ENCODE data around the gene SLC25A6. TPM values are rescaled to one million over a fixed set of nuclear protein-coding genes. Genes with fewer than 3 reads are reported as not detected.

The SLC25A6 gene
- total RNA-seq, 1 experiment from 2014 or later = 455 TPM

GRCh38 chrX:1360171-1360570, 31.7 kb downstream of the SLC25A6 start:
- TF ChIP-seq CTCF (IDR thresholded peaks at IDR 0.05; ENCODE audit: insufficient read depth in 1 of 2, low read depth in 1 of 2, low read length in 1 of 2, severe bottlenecking in 1 of 2, unreplicated experiment in 1 of 2) = no peak
- Histone ChIP-seq H3K4me3 (ENCODE audit: low read depth, low read length) (no peak overlapping the region), H3K36me3 (ENCODE audit: control insufficient read depth, insufficient read depth, low read length) (no peaks in the 10 kb centered on the region), H3K9me3 (no peaks in the 10 kb centered on the region), H3K4me1 (no peaks in the 10 kb centered on the region), H3K27me3 (replicated peaks; ENCODE audit: control insufficient read depth, insufficient read depth, low read length) (no peaks in the 10 kb centered on the region)
- CTCF ChIA-PET = no interaction called here
- Mint-ChIP-seq H3K9me3 (ENCODE audit: unreplicated experiment) (peaks cover 14% of the 10 kb centered on the region), H3K4me3 (ENCODE audit: unreplicated experiment) (no peak overlapping the region), H3K27me3 (ENCODE audit: insufficient read depth, unreplicated experiment) (peaks cover 14% of the 10 kb centered on the region), H3K4me1 (ENCODE audit: low read depth, unreplicated experiment) (no peaks in the 10 kb centered on the region), H3K27ac (ENCODE audit: unreplicated experiment) (no peak overlapping the region), H3K36me3 (ENCODE audit: insufficient read depth, unreplicated experiment) (peaks cover 8% of the 10 kb centered on the region)
- no TSS peak for BruUV-seq (replicated peaks)
- no peak for DNase-seq
- intact Hi-C loops (cut with micrococcal nuclease; ENCODE audit: unreplicated experiment) = no loop called here
- POLR2A ChIA-PET = no interaction called here

GRCh38 chrX:1359477-1359873, 32.4 kb downstream of the SLC25A6 start:
- TF ChIP-seq CTCF (IDR thresholded peaks at IDR 0.05; ENCODE audit: insufficient read depth in 1 of 2, low read depth in 1 of 2, low read length in 1 of 2, severe bottlenecking in 1 of 2, unreplicated experiment in 1 of 2) = no peak
- Mint-ChIP-seq H3K4me3 (ENCODE audit: unreplicated experiment) (no peak overlapping the region), H3K27me3 (ENCODE audit: insufficient read depth, unreplicated experiment) (peaks cover 14% of the 10 kb centered on the region), H3K4me1 (ENCODE audit: low read depth, unreplicated experiment) (no peaks in the 10 kb centered on the region), H3K36me3 (ENCODE audit: insufficient read depth, unreplicated experiment) (peaks cover 8% of the 10 kb centered on the region), H3K9me3 (ENCODE audit: unreplicated experiment) (peaks cover 14% of the 10 kb centered on the region), H3K27ac (ENCODE audit: unreplicated experiment) (no peak overlapping the region)
- Histone ChIP-seq H3K27me3 (replicated peaks; ENCODE audit: control insufficient read depth, insufficient read depth, low read length) (no peaks in the 10 kb centered on the region), H3K36me3 (ENCODE audit: control insufficient read depth, insufficient read depth, low read length) (no peaks in the 10 kb centered on the region), H3K4me3 (ENCODE audit: low read depth, low read length) (no peak overlapping the region), H3K9me3 (no peaks in the 10 kb centered on the region), H3K4me1 (no peaks in the 10 kb centered on the region)
- POLR2A ChIA-PET = no interaction called here
- intact Hi-C loops (cut with micrococcal nuclease; ENCODE audit: unreplicated experiment) = no loop called here
- DNase-seq = no peak
- no TSS peak for BruUV-seq (replicated peaks)
- CTCF ChIA-PET = no interaction called here

- H3K27me3 ChIP-seq (replicated peaks; ENCODE audit: control insufficient read depth, insufficient read depth, low read length) = no peaks in the 10 kb centered on the region
- no TSS peak for BruUV-seq (replicated peaks)
- Mint-ChIP-seq H3K27me3 (ENCODE audit: insufficient read depth, unreplicated experiment) (peaks cover 14% of the 10 kb centered on the region), H3K9me3 (ENCODE audit: unreplicated experiment) (peaks cover 14% of the 10 kb centered on the region), H3K4me1 (ENCODE audit: low read depth, unreplicated experiment) (no peaks in the 10 kb centered on the region), H3K36me3 (ENCODE audit: insufficient read depth, unreplicated experiment) (peaks cover 8% of the 10 kb centered on the region), H3K27ac (ENCODE audit: unreplicated experiment) (no peak overlapping the region), H3K4me3 (ENCODE audit: unreplicated experiment) (no peak overlapping the region)
- intact Hi-C loops (cut with micrococcal nuclease; ENCODE audit: unreplicated experiment) = no loop called here
- no peak overlapping the region for H3K4me3 ChIP-seq (ENCODE audit: low read depth, low read length)
- no peaks in the 10 kb centered on the region for H3K9me3 ChIP-seq
- no peak for DNase-seq
- ChIA-PET POLR2A (no interaction called here), CTCF (no interaction called here)
- no peak for TF ChIP-seq CTCF (IDR thresholded peaks at IDR 0.05; ENCODE audit: insufficient read depth in 1 of 2, low read depth in 1 of 2, low read length in 1 of 2, severe bottlenecking in 1 of 2, unreplicated experiment in 1 of 2)
- H3K4me1 ChIP-seq = no peaks in the 10 kb centered on the region
- H3K36me3 ChIP-seq (ENCODE audit: control insufficient read depth, insufficient read depth, low read length) = no peaks in the 10 kb centered on the region
Measured at GRCh38 chrX:1358793-1359476, 33.0 kb downstream of the SLC25A6 start.
